Pulmonary artery endothelial cell (primary cell): Measurements from ENCODE around the gene DMBX1. TPM values are rescaled to one million over a fixed set of nuclear protein-coding genes. Genes with fewer than 3 reads are reported as not detected.
A peak's percentile ranks its signal among the peaks of the same experiment; 100 is the strongest.

Experiments
- DNase-seq: peaks from one replicate; pipeline ENCODE4 v3.0.0-alpha.2; 2011; ENCODE audit warnings: low read depth, low spot score
- total RNA-seq: library from RNA; depleted of rRNA; stranded (reverse); fragments of >200 nt; gene quantifications from 2 replicates; pipeline ENCODE4 v1.2.3, GENCODE V29; 2014

DMBX1 gene
- total RNA-seq, 1 donor from 2014 or later: not detected

- DNase-seq: no peak
These were observed 30.3 kb upstream of the DMBX1 start for GRCh38 chr1:46459315-46459714.

GRCh38 chr1:46461017-46461808, 28.4 kb upstream of the DMBX1 start:
- DNase-seq: no peak

GRCh38 chr1:46461809-46462448, 27.7 kb upstream of the DMBX1 start:
- DNase-seq: no peak

GRCh38 chr1:46464013-46464548, 25.6 kb upstream of the DMBX1 start:
- DNase-seq: no peak

- no peak for DNase-seq
These were observed 24.7 kb upstream of the DMBX1 start for GRCh38 chr1:46464915-46465314.

- no peak for DNase-seq
These were observed 23.6 kb upstream of the DMBX1 start for GRCh38 chr1:46465981-46466476.

GRCh38 chr1:46466477-46467182, 23.0 kb upstream of the DMBX1 start:
- DNase-seq: no peak

GRCh38 chr1:46467183-46467504, 22.5 kb upstream of the DMBX1 start:
- DNase-seq: no peak

GRCh38 chr1:46469881-46470280, 19.8 kb upstream of the DMBX1 start:
- no peak for DNase-seq

GRCh38 chr1:46471848-46472492, 17.7 kb upstream of the DMBX1 start:
- no peak for DNase-seq

- no peak for DNase-seq
These were observed 17.0 kb upstream of the DMBX1 start for GRCh38 chr1:46472498-46473181.

GRCh38 chr1:46473991-46474390, 15.6 kb upstream of the DMBX1 start:
- no peak for DNase-seq

GRCh38 chr1:46474570-46474969, 15.1 kb upstream of the DMBX1 start:
- no peak for DNase-seq

GRCh38 chr1:46476673-46477072, 13.0 kb upstream of the DMBX1 start:
- no peak for DNase-seq

- DNase-seq: peak; percentile 11
These were observed 12.3 kb upstream of the DMBX1 start for GRCh38 chr1:46477153-46477929.

- DNase-seq: no peak
These were observed 10.7 kb upstream of the DMBX1 start for GRCh38 chr1:46478721-46479485.

GRCh38 chr1:46479744-46480350, 9.8 kb upstream of the DMBX1 start:
- DNase-seq: no peak

GRCh38 chr1:46480959-46481646, 8.5 kb upstream of the DMBX1 start:
- no peak for DNase-seq
